GM23248 (cell line): ENCODE data around the gene NFIX. TPM values are rescaled to one million over a fixed set of nuclear protein-coding genes. Genes with fewer than 3 reads are reported as not detected.

Experiments
- DNase-seq: peaks from one replicate; pipeline ENCODE4 v3.0.0-alpha.2; 2015
- H2AFZ ChIP-seq: fragments of 200-600 bp; sonication (generic); 2 replicates; pipeline ENCODE4 v1.6.1; 2016; ENCODE audit warnings: antibody characterized with exemption
- H3F3A ChIP-seq: fragments of 200-600 bp; sonication (generic); 2 replicates; pipeline ENCODE4 v1.6.1; 2016; ENCODE audit warnings: mild to moderate bottlenecking, antibody characterized with exemption, mixed run types; ENCODE audit not compliant: insufficient read depth
- H3K27ac ChIP-seq: fragments of 200-600 bp; sonication (generic); 2 replicates; pipeline ENCODE4 v1.5.1; 2016; ENCODE audit warnings: mild to moderate bottlenecking
- H3K27me3 ChIP-seq: fragments of 200-600 bp; sonication (generic); replicated peaks from 2 replicates; pipeline ENCODE4 v1.6.1; 2016; ENCODE audit warnings: mild to moderate bottlenecking; ENCODE audit not compliant: insufficient read depth
- H3K36me3 ChIP-seq: fragments of 200-600 bp; sonication (generic); 2 replicates; pipeline ENCODE4 v1.6.1; 2016; ENCODE audit warnings: low read depth, mild to moderate bottlenecking
- H3K4me1 ChIP-seq: fragments of 200-600 bp; sonication (generic); 2 replicates; pipeline ENCODE4 v1.6.1; 2016; ENCODE audit warnings: mild to moderate bottlenecking; ENCODE audit not compliant: insufficient read depth
- H3K4me2 ChIP-seq: fragments of 200-600 bp; sonication (generic); one replicate; pipeline ENCODE4 v1.6.1; 2016; ENCODE audit warnings: mild to moderate bottlenecking; ENCODE audit not compliant: unreplicated experiment
- H3K4me3 ChIP-seq: fragments of 200-600 bp; sonication (generic); 2 replicates; pipeline ENCODE4 v1.5.1; 2016; ENCODE audit warnings: mild to moderate bottlenecking
- H3K79me2 ChIP-seq: fragments of 200-600 bp; sonication (generic); 2 replicates; pipeline ENCODE4 v1.6.1; 2016; ENCODE audit warnings: mild to moderate bottlenecking; ENCODE audit not compliant: insufficient read depth
- H3K9ac ChIP-seq: fragments of 200-600 bp; sonication (generic); 2 replicates; pipeline ENCODE4 v1.6.1; 2016; ENCODE audit warnings: mild to moderate bottlenecking
- H3K9me2 ChIP-seq: fragments of 200-600 bp; sonication (generic); 2 replicates; pipeline ENCODE4 v1.6.1; 2016; ENCODE audit warnings: mixed run types, mild to moderate bottlenecking, moderate library complexity; ENCODE audit not compliant: insufficient read depth
- H3K9me3 ChIP-seq: fragments of 200-600 bp; sonication (generic); one replicate; pipeline ENCODE4 v1.6.1; 2017; ENCODE audit warnings: low read depth
- H4K20me1 ChIP-seq: fragments of 200-600 bp; sonication (generic); 2 replicates; pipeline ENCODE4 v1.6.0; 2016; ENCODE audit not compliant: insufficient read depth
- EZH2 ChIP-seq: fragments of 200-600 bp; sonication (generic); IDR thresholded peaks from 2 replicates; pipeline ENCODE4 v1.6.1; 2018; ENCODE audit warnings: antibody characterized with exemption, mild to moderate bottlenecking; ENCODE audit not compliant: insufficient read depth, poor library complexity, severe bottlenecking
- EZH2phosphoT487 ChIP-seq: fragments of 200-600 bp; sonication (generic); IDR thresholded peaks from 2 replicates; pipeline ENCODE4 v1.6.1; 2018; ENCODE audit warnings: antibody characterized with exemption, moderate library complexity, mild to moderate bottlenecking, low read depth; ENCODE audit not compliant: insufficient read depth
- WGBS, 2 experiments: methylation state at CpG; one replicate each; pipeline ENCODE4 v1.1.6; 2015 to 2017; ENCODE audit warnings: low lambda C conversion rate in 2 of 2, low coverage in 1 of 2; ENCODE audit errors: missing lambda C conversion rate in 2 of 2; 5-methylcytosine and 5-hydroxymethylcytosine counted together
- in situ Hi-C: fragments of 300-500 bp; cut with MboI; formaldehyde crosslinking; loops from 2 replicates; pipeline ENCODE4 v1.15.0; 2020
- polyA plus RNA-seq: library from polyadenylated mRNA; unstranded; fragments of >200 nt; fragmentation: Nextera tagmentation; extraction: Ambion mirVana; gene quantifications from 2 replicates; pipeline ENCODE4 v1.2.1, GENCODE V29; 2016
- total RNA-seq: library from RNA; depleted of rRNA; stranded (reverse); fragments of >200 nt; shearing (Covaris generic); gene quantifications from 2 replicates; pipeline ENCODE4 v1.2.3, GENCODE V29; 2014

The NFIX gene
- total and polyA plus RNA-seq, 2 experiments from 2014 or later, result 60.8 to 71.0 TPM

DNA sequence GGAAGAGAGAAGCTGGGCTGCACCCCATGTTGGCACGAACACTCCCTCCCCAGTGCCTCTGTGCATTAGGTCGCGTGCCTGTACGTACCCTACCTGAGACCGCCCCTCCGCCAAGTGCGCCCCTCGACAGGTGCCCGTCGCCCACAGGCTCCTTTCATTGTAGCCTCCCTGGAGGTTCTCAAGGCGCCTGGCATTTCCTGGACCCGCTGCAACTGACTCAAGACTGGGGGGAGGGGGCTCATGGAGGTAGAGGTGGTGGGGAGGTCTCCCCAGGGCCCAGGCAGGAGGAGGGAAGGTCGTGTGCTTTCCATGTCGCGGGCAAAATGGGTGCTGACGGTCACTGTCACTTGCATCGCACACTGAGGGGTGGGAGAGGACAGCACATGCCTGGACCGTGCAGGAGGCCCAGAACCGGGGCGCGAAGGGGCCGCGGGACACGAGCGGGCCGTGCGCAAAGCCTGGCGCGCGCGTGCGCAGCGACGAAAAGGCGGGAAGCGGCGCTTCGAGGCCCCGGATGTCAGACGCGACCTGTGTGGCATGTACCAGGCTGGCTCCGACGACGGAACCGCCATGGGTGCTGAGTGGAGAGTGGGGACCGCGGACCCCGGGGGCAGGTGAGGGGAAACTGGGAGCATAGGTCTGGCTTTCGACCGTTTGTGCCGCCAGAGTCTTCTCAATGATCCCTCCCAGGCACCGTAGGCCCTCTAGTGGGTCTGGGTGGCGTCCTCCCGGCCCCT, 16.5 kb downstream of the NFIX start:
- H3K4me1 ChIP-seq, result peaks cover 42% of the 10 kb centered on the region
- peaks cover 10% of the 10 kb centered on the region for H3F3A ChIP-seq
- in situ Hi-C loops, result no loop called here
- H3K79me2 ChIP-seq, result peaks cover 100% of the 10 kb centered on the region
- 39 to 48% methylated on average over 25 to 53 of the region's 54 CpGs for WGBS, 2 experiments
- peak overlapping the region; percentile 98 for H3K9ac ChIP-seq
- H2AFZ ChIP-seq, result no peak overlapping the region
- TF ChIP-seq EZH2phosphoT487, result no peak
- no peak for TF ChIP-seq EZH2
- H3K36me3 ChIP-seq, result no peaks in the 10 kb centered on the region
- no peaks in the 10 kb centered on the region for H3K27me3 ChIP-seq
- DNase-seq, result peak; percentile 38
- no peak overlapping the region for H3K27ac ChIP-seq
- H3K4me3 ChIP-seq, result no peak overlapping the region
- no peak overlapping the region for H3K4me2 ChIP-seq
- H3K9me3 ChIP-seq, result no peaks in the 10 kb centered on the region
- H4K20me1 ChIP-seq, result no peaks in the 10 kb centered on the region
- H3K9me2 ChIP-seq, result no peaks in the 10 kb centered on the region

DNA sequence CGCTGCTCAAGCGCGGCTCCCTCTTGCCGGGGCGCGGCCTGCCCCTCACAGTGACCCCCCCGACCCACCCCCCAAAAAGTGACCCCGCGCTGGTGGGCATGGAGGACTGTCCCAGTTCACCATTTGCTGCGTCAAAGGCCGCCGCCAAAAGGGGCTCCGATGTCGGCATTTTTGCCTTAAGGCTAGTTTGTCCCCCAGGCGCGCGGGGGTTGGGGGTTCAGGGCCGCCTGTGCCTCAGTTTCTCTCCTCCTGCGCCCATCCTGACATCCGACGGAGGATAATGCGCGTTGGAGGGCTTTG, 17.1 kb downstream of the NFIX start:
- H3K79me2 ChIP-seq, result peaks cover 100% of the 10 kb centered on the region
- TF ChIP-seq EZH2, result no peak
- TF ChIP-seq EZH2phosphoT487, result no peak
- WGBS, 2 experiments, result 23 to 33% methylated on average over 14 to 23 of the region's 23 CpGs
- no peaks in the 10 kb centered on the region for H3K9me3 ChIP-seq
- H3K4me2 ChIP-seq, result peak overlapping the region; percentile 100
- peak overlapping the region; percentile 78 for H3K4me3 ChIP-seq
- no peak for DNase-seq
- H2AFZ ChIP-seq, result peak overlapping the region; percentile 53; the same call in 1 of the 2 replicates
- in situ Hi-C loops, result no loop called here
- H3K9me2 ChIP-seq, result no peaks in the 10 kb centered on the region
- no peaks in the 10 kb centered on the region for H4K20me1 ChIP-seq
- no peaks in the 10 kb centered on the region for H3K36me3 ChIP-seq
- H3K27me3 ChIP-seq, result no peaks in the 10 kb centered on the region
- H3K4me1 ChIP-seq, result peaks cover 42% of the 10 kb centered on the region
- H3F3A ChIP-seq, result peaks cover 15% of the 10 kb centered on the region
- H3K27ac ChIP-seq, result peak overlapping the region; percentile 99
- H3K9ac ChIP-seq, result peak overlapping the region; percentile 98

- Histone ChIP-seq H3K4me3 (peak overlapping the region; percentile 78), H4K20me1 (no peaks in the 10 kb centered on the region), H3K4me1 (peaks cover 45% of the 10 kb centered on the region), H3K79me2 (peaks cover 100% of the 10 kb centered on the region), H3K27ac (peak overlapping the region; percentile 99), H3K9me2 (no peaks in the 10 kb centered on the region), H3F3A (peaks cover 17% of the 10 kb centered on the region), H3K9ac (peak overlapping the region; percentile 98), H3K27me3 (no peaks in the 10 kb centered on the region), H3K4me2 (peak overlapping the region; percentile 100), H2AFZ (peak overlapping the region; percentile 53), H3K36me3 (no peaks in the 10 kb centered on the region), H3K9me3 (no peaks in the 10 kb centered on the region)
- 2% methylated on average over 47 to 52 of the region's 52 CpGs for WGBS, 2 experiments
- TF ChIP-seq EZH2phosphoT487 (no peak), EZH2 (no peak)
- DNase-seq, result peak; percentile 92
- in situ Hi-C loops, result no loop called here
Observed at GRCh38 chr19:13012690-13013608, 17.7 kb downstream of the NFIX start.

GRCh38 chr19:13013649-13014048, 18.4 kb downstream of the NFIX start:
- 2% methylated on average over 20 of the region's 20 CpGs for WGBS, 2 experiments
- no peaks in the 10 kb centered on the region for H3K27me3 ChIP-seq
- in situ Hi-C loops, result no loop called here
- H3K36me3 ChIP-seq, result no peaks in the 10 kb centered on the region
- no peaks in the 10 kb centered on the region for H3K9me3 ChIP-seq
- TF ChIP-seq EZH2phosphoT487, result no peak
- TF ChIP-seq EZH2, result no peak
- H3K27ac ChIP-seq, result peak overlapping the region; percentile 99
- peak overlapping the region; percentile 100 for H3K4me2 ChIP-seq
- peak overlapping the region; percentile 78 for H3K4me3 ChIP-seq
- no peaks in the 10 kb centered on the region for H3K9me2 ChIP-seq
- H4K20me1 ChIP-seq, result no peaks in the 10 kb centered on the region
- H3K9ac ChIP-seq, result peak overlapping the region; percentile 98
- peaks cover 100% of the 10 kb centered on the region for H3K79me2 ChIP-seq
- H3F3A ChIP-seq, result peaks cover 17% of the 10 kb centered on the region
- DNase-seq, result peak; percentile 66
- no peak overlapping the region for H2AFZ ChIP-seq
- peaks cover 50% of the 10 kb centered on the region for H3K4me1 ChIP-seq
